Subcutaneous adipose tissue (tissue), 4 donors: Measurements from ENCODE around the gene SKAP1. TPM values are rescaled to one million over a fixed set of nuclear protein-coding genes. Genes with fewer than 3 reads are reported as not detected.

Source experiments
- CTCF ChIP-seq: fragments of 450-650 bp; IDR thresholded peaks from one replicate; pipeline ENCODE4 v1.5.1; 2016; ENCODE audit warnings: low read depth, mild to moderate bottlenecking, control low read depth, antibody characterized with exemption, moderate library complexity
- total RNA-seq, 4 donors: library from RNA; depleted of rRNA; stranded (reverse); fragments of >200 nt; gene quantifications; one replicate each; pipeline ENCODE4 v1.1.0, GENCODE V29; 2016

SKAP1 gene
- total RNA-seq, 4 donors from 2014 or later, result 2.5 to 3.9 (median 3.1) TPM; not detected in 1

GRCh38 chr17:48338720-48339119 lies 91.3 kb downstream of the SKAP1 start:
- no peak for TF ChIP-seq CTCF

- no peak for TF ChIP-seq CTCF
Measured at GRCh38 chr17:48336986-48337385, 93.0 kb downstream of the SKAP1 start.

GRCh38 chr17:48335858-48336500 lies 94.0 kb downstream of the SKAP1 start:
- TF ChIP-seq CTCF, result no peak

GRCh38 chr17:48335146-48335784 lies 94.7 kb downstream of the SKAP1 start:
- TF ChIP-seq CTCF, result no peak

- no peak for TF ChIP-seq CTCF
Measured at GRCh38 chr17:48333034-48333530, 96.9 kb downstream of the SKAP1 start.

- no peak for TF ChIP-seq CTCF
Measured at GRCh38 chr17:48330887-48331286, 99.1 kb downstream of the SKAP1 start.

GRCh38 chr17:48330421-48330820 lies 99.6 kb downstream of the SKAP1 start:
- no peak for TF ChIP-seq CTCF
